ENCODE data around the gene LONRF3. TPM values are rescaled to one million over a fixed set of nuclear protein-coding genes. Genes with fewer than 3 reads are reported as not detected.
"Not testable (repeated sequence)": the region's sequence is repeated elsewhere in the genome, so short reads cannot be mapped to it uniquely, and the experiment has no call there.

The LONRF3 gene
- total and polyA plus RNA-seq, 2 of the 8 experiments (the other 6 are each of a cell fraction or from before 2014, with no cell fraction given), result 0.11 TPM; not detected in 1

DNA sequence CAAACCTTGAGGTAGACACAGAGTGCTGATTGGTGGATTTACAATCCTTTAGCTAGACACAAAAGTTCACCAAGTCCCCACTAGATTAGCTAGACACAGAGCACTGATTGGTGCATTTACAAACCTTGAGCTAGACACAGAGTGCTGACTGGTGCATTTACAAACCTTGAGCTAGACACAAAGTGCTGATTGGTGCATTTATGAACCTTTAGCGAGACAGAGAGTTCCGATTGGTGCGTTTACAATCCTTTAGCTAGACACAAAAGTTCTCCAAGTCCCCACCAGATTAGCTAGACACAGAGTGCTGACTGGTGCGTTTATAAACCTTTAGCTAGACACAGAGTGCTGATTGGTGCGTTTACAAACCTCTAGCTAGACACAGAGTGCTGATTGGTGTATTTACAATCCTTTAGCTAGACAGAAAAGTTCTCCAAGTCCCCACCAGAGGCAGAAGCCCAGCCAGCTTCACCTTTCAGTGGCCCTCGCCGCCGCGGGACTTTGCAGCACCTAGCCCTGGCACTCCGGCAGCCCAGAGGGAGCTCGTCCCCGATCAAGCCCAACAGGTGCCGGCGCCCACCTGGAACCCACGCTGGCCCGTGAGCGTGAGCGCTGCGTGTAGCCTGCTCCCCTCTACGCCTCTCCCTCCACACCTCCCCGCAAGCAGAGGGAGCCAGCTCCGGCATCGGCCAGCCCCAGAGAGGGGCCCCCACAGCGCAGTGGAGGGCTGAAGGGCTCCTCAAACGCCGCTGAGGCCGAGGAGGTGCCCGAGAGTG, 53.7 kb downstream of the LONRF3 start:
- H4K91ac ChIP-seq (replicated peaks; ENCODE audit: insufficient read length, low read length); H3K9ac ChIP-seq (replicated peaks in 1 of 4; ENCODE audit: extremely low read depth in 1 of 4, low read depth in 3 of 4, low read length in 3 of 4); H3K4me2 ChIP-seq (ENCODE audit: insufficient read depth in 1 of 2, low read depth in 2 of 2, low read length in 2 of 2); DNase-seq (ENCODE audit: low read depth in 1 of 2, low spot score in 2 of 2); H3K23ac ChIP-seq (ENCODE audit: insufficient read length); H3K14ac ChIP-seq (ENCODE audit: insufficient read length); H4K5ac ChIP-seq (ENCODE audit: insufficient read length, low read depth, low read length); H3K9me3 ChIP-seq (ENCODE audit: insufficient read depth in 2 of 2, low read depth in 1 of 2, low read length in 1 of 2); H3K4me3 ChIP-seq (ENCODE audit: extremely low read depth in 1 of 4, insufficient read depth in 2 of 4, low read depth in 3 of 4, low read length in 4 of 4); H3K18ac ChIP-seq (ENCODE audit: extremely low read depth, low read length); H3K27me3 ChIP-seq (replicated peaks in 1 of 4; ENCODE audit: control insufficient read depth in 3 of 4, extremely low read depth in 1 of 4, insufficient read depth in 3 of 4, low read length in 3 of 4); H3K79me2 ChIP-seq (ENCODE audit: control insufficient read depth in 1 of 2, insufficient read depth in 2 of 2, low read length in 2 of 2); FAIRE-seq; H3K23me2 ChIP-seq (ENCODE audit: low read depth, low read length); H3K27ac ChIP-seq (ENCODE audit: low read depth, low read length); H3K56ac ChIP-seq (replicated peaks; ENCODE audit: insufficient read length, low read depth, low read length); H3K4ac ChIP-seq (replicated peaks; ENCODE audit: insufficient read length, low read depth, low read length); H2BK5ac ChIP-seq (ENCODE audit: low read depth, low read length); H2BK15ac ChIP-seq (ENCODE audit: low read length); H2AFZ ChIP-seq (ENCODE audit: low read length); H3K79me1 ChIP-seq (ENCODE audit: low read depth, low read length); H2AK5ac ChIP-seq (ENCODE audit: low read depth, low read length); H4K20me1 ChIP-seq (replicated peaks in 1 of 2; ENCODE audit: control insufficient read depth in 1 of 2, insufficient read depth in 2 of 2, low read length in 2 of 2); H2BK12ac ChIP-seq (ENCODE audit: low read depth, low read length); H2BK120ac ChIP-seq (replicated peaks; ENCODE audit: low read depth, low read length); H3K36me3 ChIP-seq (ENCODE audit: control insufficient read depth in 2 of 4, insufficient read depth in 4 of 4, low read length in 3 of 4); H4K8ac ChIP-seq (ENCODE audit: extremely low read depth, insufficient read depth, low read length); H2BK20ac ChIP-seq (ENCODE audit: low read length); H3K4me1 ChIP-seq (replicated peaks in 1 of 4; ENCODE audit: control insufficient read depth in 3 of 4, insufficient read depth in 4 of 4, low read length in 3 of 4): not testable (repeated sequence)
- 92% methylated on average over 10 of the region's 28 CpGs; no CpG with 5 or more reads in 1 of the 2 experiments for WGBS, 2 experiments (ENCODE audit: extremely low coverage in 1 of 2, insufficient coverage in 1 of 2, insufficient read length in 1 of 2, insufficient replicate concordance in 2 of 2, low coverage in 1 of 2, low lambda C conversion rate in 2 of 2, missing lambda C conversion rate in 1 of 2)
- POLR2A ChIA-PET (ENCODE audit: partially characterized antibody), result interaction anchor here (0.5 kb wide), 1 partner anchor 272 kb away, joined by 3 read pairs; no protein-coding TSS in a partner anchor
- CTCF ChIA-PET (ENCODE audit: partially characterized antibody), result interaction anchor here (1.2 to 1.5 kb wide), 2 partner anchors 19 to 22 kb away, joined by 3 to 5 read pairs; no protein-coding TSS in a partner anchor
